ENCODE results near the gene PTPRT. TPM values are rescaled to one million over a fixed set of nuclear protein-coding genes. Genes with fewer than 3 reads are reported as not detected.

Gene PTPRT
- total RNA-seq, 1 donor from 2014 or later: not detected

- no peak overlapping the region for H3K27ac ChIP-seq
- H3K4me1 ChIP-seq: peaks cover 16% of the 10 kb centered on the region
- DNase-seq (ENCODE audit: extremely low spot score in 2 of 2): no peak
- peaks cover 8% of the 10 kb centered on the region for H3K27me3 ChIP-seq
- H3K9me3 ChIP-seq: no peaks in the 10 kb centered on the region
- H3K4me3 ChIP-seq: no peak overlapping the region
- intact Hi-C loops (cut with DNase I): loop anchor here (10.0 kb wide), 1 partner anchor 1453 kb away; no protein-coding TSS in a partner anchor
- TF ChIP-seq POLR2AphosphoS5 (IDR thresholded peaks at IDR 0.05; ENCODE audit: insufficient read depth in 1 of 2, low read depth in 1 of 2) (no peak), POLR2A (IDR thresholded peaks at IDR 0.05) (no peak)
- TF ChIP-seq, protein P1, sequence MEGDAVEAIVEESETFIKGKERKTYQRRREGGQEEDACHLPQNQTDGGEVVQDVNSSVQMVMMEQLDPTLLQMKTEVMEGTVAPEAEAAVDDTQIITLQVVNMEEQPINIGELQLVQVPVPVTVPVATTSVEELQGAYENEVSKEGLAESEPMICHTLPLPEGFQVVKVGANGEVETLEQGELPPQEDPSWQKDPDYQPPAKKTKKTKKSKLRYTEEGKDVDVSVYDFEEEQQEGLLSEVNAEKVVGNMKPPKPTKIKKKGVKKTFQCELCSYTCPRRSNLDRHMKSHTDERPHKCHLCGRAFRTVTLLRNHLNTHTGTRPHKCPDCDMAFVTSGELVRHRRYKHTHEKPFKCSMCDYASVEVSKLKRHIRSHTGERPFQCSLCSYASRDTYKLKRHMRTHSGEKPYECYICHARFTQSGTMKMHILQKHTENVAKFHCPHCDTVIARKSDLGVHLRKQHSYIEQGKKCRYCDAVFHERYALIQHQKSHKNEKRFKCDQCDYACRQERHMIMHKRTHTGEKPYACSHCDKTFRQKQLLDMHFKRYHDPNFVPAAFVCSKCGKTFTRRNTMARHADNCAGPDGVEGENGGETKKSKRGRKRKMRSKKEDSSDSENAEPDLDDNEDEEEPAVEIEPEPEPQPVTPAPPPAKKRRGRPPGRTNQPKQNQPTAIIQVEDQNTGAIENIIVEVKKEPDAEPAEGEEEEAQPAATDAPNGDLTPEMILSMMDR (IDR thresholded peaks at IDR 0.05): no peak
- H3K36me3 ChIP-seq: no peaks in the 10 kb centered on the region
Measured at GRCh38 chr20:43188234-43188653, 1.5 kb downstream of the PTPRT start.

- DNase-seq (ENCODE audit: extremely low spot score in 2 of 2): no peak
- H3K4me3 ChIP-seq: no peak overlapping the region
- TF ChIP-seq POLR2A (IDR thresholded peaks at IDR 0.05): no peak
- TF ChIP-seq, protein P1 (IDR thresholded peaks at IDR 0.05): peak; percentile 72 to 86 (median 82)
- no peak for TF ChIP-seq POLR2AphosphoS5 (IDR thresholded peaks at IDR 0.05; ENCODE audit: insufficient read depth in 1 of 2, low read depth in 1 of 2)
Measured at GRCh38 chr20:43187476-43188233, 2.1 kb downstream of the PTPRT start.

GRCh38 chr20:43186312-43186711 is 3.4 kb downstream of the PTPRT start:
- peaks cover 16% of the 10 kb centered on the region for H3K4me1 ChIP-seq
- H3K27me3 ChIP-seq: peaks cover 8% of the 10 kb centered on the region
- H3K36me3 ChIP-seq: no peaks in the 10 kb centered on the region
- DNase-seq (ENCODE audit: extremely low spot score in 2 of 2): no peak
- TF ChIP-seq, protein P1 (IDR thresholded peaks at IDR 0.05): no peak
- TF ChIP-seq POLR2AphosphoS5 (IDR thresholded peaks at IDR 0.05; ENCODE audit: insufficient read depth in 1 of 2, low read depth in 1 of 2): no peak
- TF ChIP-seq POLR2A (IDR thresholded peaks at IDR 0.05): no peak
- no peak overlapping the region for H3K27ac ChIP-seq
- H3K4me3 ChIP-seq: no peak overlapping the region
- intact Hi-C loops (cut with DNase I): loop anchor here (10.0 kb wide), 1 partner anchor 1452 kb away; no protein-coding TSS in a partner anchor
- H3K9me3 ChIP-seq: no peaks in the 10 kb centered on the region

More at GRCh38 chr20:43187476-43188233, 2.1 kb downstream of the PTPRT start:
- intact Hi-C loops (cut with DNase I): loop anchor here (10.0 kb wide), 1 partner anchor 1453 kb away; no protein-coding TSS in a partner anchor
- Histone ChIP-seq H3K27ac (no peak overlapping the region), H3K4me1 (peaks cover 16% of the 10 kb centered on the region), H3K9me3 (no peaks in the 10 kb centered on the region), H3K27me3 (peaks cover 8% of the 10 kb centered on the region), H3K36me3 (no peaks in the 10 kb centered on the region)

- peaks cover 16% of the 10 kb centered on the region for H3K4me1 ChIP-seq
- H3K36me3 ChIP-seq: no peaks in the 10 kb centered on the region
- TF ChIP-seq, protein P1 (IDR thresholded peaks at IDR 0.05): no peak
- no peak for TF ChIP-seq POLR2A (IDR thresholded peaks at IDR 0.05)
- no peak for TF ChIP-seq POLR2AphosphoS5 (IDR thresholded peaks at IDR 0.05; ENCODE audit: insufficient read depth in 1 of 2, low read depth in 1 of 2)
- H3K4me3 ChIP-seq: no peak overlapping the region
- no peaks in the 10 kb centered on the region for H3K9me3 ChIP-seq
- no peak overlapping the region for H3K27ac ChIP-seq
- intact Hi-C loops (cut with DNase I): loop anchor here (10.0 kb wide), 1 partner anchor 1451 kb away; no protein-coding TSS in a partner anchor
- peaks cover 8% of the 10 kb centered on the region for H3K27me3 ChIP-seq
- no peak for DNase-seq (ENCODE audit: extremely low spot score in 2 of 2)
Measured at GRCh38 chr20:43185901-43186300, 3.8 kb downstream of the PTPRT start.
